NCI-H146 treated with DMSO at 0.1 percent for 48 hours (cell line): ENCODE measurements around the gene CDK9.

Experiments
- DNase-seq: peaks from one replicate; lab custom pipeline; 2025; ENCODE audit not compliant: unreplicated experiment; lab: John Stamatoyannopoulos, UW

Gene CDK9

DNA sequence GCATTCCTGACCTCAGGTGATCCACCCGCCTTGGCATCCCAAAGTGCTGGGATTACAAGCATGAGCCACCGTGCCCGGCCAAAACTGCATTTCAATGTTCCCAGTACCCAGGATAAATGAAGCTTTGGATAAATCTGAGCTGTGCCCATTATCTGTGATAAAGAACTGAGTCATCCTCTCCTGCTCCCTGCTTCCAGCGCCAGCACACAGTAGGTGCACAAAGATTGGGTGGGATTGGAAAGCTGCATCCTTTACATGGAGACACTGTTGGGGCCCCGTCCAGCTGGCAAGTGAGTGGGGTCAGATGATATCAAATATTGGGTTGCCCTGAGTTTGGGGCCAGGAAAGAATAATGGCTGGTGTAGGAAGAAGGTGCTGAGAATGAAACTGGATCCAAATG is 24.8 kb upstream of the CDK9 start:
- no peak for DNase-seq

- no peak for DNase-seq
Measured at GRCh38 chr9:127761491-127761956, 24.3 kb upstream of the CDK9 start.

DNA sequence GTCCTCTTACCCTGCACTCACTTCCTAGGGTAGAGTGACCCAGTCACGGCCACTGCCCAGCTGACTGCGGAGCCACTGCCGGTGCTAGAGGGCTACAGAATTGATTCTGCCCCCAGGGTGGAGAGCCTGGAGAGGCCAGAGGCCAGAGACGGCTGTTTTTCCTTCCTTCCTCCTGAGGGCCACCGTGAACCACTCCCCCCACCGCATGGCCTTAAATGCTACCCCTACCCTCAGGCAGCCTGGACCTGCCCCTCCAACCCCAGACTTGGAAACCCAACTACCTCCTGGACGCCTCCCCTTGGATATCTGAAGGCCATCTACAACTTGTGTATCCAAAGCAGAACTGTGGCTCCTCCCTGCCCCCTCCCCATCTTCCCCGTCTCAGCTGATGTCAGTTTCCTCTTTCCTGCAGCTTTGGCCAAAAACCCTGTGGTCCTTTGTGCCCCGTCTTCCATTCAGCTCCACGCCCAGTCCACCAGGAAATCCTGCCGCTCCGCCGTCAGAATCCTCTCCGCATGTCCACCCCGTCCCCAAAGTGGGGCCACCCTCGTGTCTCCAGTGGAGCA is 23.6 kb upstream of the CDK9 start:
- DNase-seq, result no peak

DNA sequence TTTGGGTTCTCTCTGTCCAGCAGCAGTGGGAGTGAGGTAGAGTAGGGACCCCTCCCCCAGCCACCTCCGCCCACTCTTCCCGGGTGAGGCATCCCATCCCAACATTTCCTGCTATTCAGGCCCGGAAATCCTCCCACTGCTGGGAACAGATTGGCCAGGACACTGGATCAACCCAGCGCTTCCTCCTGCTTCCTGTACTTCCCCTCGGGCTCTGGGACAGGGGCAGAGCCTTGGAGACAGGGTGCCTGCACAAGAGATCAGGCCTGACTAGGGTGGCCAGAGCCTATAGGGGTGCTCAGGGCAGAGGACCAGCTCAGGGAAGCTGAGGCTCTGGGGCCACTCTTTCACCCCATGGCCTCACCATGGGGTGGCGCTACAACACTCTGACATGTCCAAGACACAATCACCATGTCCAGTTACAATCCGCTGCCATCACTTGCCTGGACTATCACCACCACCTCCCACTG is 21.9 kb upstream of the CDK9 start:
- no peak for DNase-seq

DNA sequence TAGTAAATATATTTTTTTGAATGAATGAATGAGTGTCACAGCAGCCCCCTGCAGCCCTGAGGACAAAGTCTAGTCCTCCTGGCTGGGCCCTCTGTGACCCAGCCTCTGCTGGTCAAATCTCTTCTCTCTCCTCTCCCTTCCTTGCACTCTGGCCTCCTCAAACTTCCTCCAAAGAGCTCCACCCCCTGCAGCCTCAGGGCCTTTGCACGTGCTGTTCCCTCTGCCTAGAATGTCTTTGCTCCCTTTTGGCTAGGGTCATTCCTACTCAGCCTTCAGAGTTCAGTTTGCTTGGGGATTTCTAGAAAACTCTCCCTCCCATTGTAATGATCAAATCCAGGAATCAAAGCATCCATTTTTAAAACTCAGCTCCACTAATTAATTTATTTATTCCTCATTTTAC is 20.4 kb upstream of the CDK9 start:
- no peak for DNase-seq

- DNase-seq, result no peak
Measured at GRCh38 chr9:127767410-127767809, 18.4 kb upstream of the CDK9 start.

DNA sequence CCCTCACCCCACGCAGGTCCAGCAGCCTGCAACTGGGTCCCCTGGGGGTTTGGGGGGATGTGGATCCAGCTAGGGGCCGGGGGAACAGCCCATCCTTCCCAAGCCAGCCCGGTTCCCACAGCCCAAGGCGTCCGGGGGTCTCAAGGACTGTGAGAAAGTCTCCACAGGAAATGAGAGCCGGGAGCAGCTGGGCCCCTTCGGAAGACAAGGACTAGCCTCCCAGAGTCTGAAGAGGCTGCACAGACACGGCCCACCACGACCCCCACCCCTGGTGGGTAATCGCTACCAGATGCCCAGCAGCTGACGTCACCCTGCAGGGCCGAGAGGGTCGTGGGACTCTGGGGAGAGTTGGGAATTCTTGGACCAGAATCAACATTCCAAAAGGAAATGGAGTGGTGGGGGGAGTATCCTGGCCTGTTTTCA is 17.9 kb upstream of the CDK9 start:
- no peak for DNase-seq

- no peak for DNase-seq
Measured at GRCh38 chr9:127768698-127769097, 17.1 kb upstream of the CDK9 start.

DNA sequence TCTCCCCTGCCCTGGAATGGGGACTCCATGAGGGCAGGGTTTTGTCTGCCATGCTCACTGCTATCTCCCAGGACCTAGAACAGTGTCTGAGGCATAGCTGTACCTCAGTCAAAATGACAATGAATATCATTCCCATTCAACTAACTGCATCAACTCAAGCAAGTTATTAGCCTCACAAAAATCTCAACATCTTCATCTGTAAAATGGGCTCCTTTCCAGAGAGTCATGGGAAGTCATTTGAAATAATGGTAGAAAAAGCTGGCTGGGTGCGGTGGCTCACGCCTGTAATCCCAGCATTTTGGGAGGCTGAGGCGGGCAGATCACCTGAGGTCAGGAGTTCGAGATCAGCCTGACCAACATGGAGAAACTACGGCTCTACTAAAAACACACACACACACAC is 16.7 kb upstream of the CDK9 start:
- DNase-seq, result no peak

GRCh38 chr9:127769929-127770582 is 15.8 kb upstream of the CDK9 start:
- no peak for DNase-seq

- DNase-seq, result no peak
Measured at GRCh38 chr9:127770583-127770904, 15.3 kb upstream of the CDK9 start.

DNA sequence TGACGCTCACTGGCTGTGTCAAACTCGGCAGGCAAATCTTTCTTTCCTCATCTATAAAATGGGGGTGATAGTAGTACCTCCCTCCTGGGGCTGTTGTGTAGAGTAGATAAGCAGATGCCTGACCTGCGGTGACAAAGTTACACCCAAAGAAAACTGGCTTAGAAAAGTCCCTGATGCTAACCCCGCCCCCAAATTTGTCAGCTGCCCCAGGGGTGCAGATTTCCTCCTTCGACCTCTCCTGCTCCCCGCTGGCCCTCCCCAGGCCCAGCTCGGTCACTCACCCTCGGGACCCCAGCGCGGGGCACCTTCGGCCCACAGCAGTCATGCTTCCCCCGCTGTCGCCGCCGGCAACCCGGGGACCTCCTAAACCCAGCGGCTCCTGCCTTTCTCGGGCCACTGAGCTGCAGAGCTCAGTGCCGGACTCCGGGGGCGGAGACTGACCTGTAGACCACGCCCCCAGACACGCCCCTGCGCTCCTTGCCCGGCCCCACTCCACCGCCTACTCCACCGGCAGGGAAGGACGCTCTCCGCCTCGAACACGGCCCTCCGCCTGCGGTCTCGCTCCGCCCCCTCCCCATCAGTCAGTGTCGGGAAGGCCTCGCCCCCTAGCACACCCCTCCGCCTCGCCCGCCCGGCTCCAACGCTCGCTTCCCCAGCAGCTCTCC is 14.8 kb upstream of the CDK9 start:
- peak; percentile 89 for DNase-seq

- DNase-seq, result no peak
Measured at GRCh38 chr9:127771570-127772189, 14.2 kb upstream of the CDK9 start.

- no peak for DNase-seq
Measured at GRCh38 chr9:127772603-127773002, 13.2 kb upstream of the CDK9 start.

GRCh38 chr9:127773272-127773671 is 12.6 kb upstream of the CDK9 start:
- DNase-seq, result no peak

GRCh38 chr9:127773981-127774380 is 11.9 kb upstream of the CDK9 start:
- no peak for DNase-seq

DNA sequence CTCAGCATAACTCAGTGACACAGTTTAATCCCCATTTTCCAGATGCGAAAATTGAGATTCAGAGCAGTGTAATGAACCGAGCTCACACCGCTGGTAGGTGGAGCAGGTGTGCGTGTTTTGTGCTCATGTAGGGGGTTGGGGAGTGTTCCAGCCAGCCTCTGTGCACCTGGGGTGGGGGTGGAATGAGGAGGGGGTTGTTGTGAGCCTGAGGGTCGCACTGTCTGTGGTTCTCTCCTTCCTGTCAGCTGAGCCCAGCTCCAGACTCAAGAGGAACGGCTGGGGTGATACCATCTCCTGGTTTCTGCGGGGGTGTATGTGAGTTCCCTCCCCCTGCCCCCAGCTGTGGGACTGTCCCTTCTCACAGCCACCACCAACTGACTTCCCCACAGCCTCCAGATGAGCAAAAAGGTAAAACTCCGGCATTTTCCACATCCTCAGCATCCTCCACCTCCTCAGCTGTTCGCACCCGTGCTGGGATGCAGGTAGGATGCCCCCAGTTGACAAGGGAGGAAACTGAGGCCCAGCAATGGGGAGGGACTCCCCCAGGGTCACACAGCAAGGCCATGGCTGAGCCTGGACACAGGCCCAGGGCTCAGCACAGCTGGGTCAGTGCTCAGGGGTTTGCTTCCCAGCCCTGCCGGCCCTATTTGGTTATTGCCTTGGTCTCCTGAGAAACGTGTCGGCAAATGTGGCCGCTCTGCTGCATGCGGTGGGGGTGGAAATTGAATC is 9.5 kb upstream of the CDK9 start:
- DNase-seq, result no peak

- no peak for DNase-seq
Measured at GRCh38 chr9:127776924-127777289, 8.9 kb upstream of the CDK9 start.

DNA sequence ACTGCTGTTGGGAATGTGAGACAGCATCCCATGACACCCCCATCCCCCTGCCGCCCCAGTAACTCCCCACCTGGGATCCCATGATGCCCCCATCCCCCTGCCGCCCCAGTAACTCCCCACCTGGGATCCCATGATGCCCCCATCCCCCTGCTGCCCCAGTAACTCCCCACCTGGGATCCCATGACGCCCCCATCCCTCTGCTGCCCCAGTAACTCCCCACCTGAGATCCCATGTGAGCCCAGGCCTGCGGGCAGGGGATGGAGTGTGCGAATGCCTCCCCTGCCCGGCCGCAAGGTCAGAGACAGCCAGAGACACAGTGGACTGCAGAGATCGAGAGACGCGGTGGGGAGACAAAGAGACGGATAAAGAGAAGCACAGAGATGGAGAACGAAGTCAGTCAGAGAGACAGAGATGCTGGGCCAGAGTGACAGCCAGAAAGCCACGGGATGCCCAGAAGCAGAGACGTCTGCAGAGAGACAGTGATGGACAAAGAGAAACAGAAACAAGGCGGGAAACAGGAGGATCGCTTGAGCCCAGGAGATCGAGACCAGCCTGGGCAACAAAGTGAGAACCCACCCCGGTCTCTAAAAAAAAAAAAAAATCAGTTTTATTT is 8.4 kb upstream of the CDK9 start:
- DNase-seq, result no peak

- DNase-seq, result no peak
Measured at GRCh38 chr9:127778280-127779135, 7.3 kb upstream of the CDK9 start, which contains the start of gene SH2D3C. SH2D3C (minus strand) TSS chr9:127778666; CDS start chr9:127778627, 39 bp downstream.
